Hepatocyte (in vitro differentiated cells): ENCODE data around the gene CCDC137.

Source experiments
- EZH2phosphoT487 ChIP-seq: fragments of 200-600 bp; sonication (generic); IDR thresholded peaks from one replicate; pipeline ENCODE4 v1.6.1; 2018; ENCODE audit warnings: antibody characterized with exemption, mild to moderate bottlenecking, low read depth, moderate library complexity; ENCODE audit not compliant: unreplicated experiment, severe bottlenecking
- TF ChIP-seq, protein P1 (sequence below): fragments of 200-600 bp; sonication (generic); IDR thresholded peaks from 2 replicates; pipeline ENCODE4 v1.5.1; 2016; ENCODE audit warnings: antibody characterized with exemption, mild to moderate bottlenecking; ENCODE audit not compliant: poor library complexity

DNA sequence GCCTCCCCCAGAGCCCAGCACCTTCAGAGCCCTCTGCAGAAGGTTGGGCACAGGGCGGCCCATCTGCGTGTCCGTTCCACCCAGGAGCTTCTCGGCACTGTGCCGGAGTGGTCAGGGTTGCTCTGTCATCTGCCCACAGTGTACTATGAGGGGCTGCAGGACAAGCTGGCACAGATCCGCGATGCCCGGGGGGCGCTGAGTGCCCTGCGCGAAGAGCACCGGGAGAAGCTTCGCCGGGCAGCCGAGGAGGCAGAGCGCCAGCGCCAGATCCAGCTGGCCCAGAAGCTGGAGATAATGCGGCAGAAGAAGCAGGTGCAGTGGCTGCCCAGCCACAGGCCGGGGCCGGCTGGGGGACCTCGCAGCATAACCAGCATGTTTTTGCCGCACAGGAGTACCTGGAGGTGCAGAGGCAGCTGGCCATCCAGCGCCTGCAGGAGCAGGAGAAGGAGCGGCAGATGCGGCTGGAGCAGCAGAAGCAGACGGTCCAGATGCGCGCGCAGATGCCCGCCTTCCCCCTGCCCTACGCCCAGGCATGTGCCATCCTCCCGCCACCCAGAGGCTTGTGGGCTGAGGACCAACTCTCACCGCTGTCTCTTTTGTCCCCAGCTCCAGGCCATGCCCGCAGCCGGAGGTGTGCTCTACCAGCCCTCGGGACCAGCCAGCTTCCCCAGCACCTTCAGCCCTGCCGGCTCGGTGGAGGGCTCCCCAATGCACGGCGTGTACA, 29.8 kb downstream of the CCDC137 start:
- TF ChIP-seq, protein P1, sequence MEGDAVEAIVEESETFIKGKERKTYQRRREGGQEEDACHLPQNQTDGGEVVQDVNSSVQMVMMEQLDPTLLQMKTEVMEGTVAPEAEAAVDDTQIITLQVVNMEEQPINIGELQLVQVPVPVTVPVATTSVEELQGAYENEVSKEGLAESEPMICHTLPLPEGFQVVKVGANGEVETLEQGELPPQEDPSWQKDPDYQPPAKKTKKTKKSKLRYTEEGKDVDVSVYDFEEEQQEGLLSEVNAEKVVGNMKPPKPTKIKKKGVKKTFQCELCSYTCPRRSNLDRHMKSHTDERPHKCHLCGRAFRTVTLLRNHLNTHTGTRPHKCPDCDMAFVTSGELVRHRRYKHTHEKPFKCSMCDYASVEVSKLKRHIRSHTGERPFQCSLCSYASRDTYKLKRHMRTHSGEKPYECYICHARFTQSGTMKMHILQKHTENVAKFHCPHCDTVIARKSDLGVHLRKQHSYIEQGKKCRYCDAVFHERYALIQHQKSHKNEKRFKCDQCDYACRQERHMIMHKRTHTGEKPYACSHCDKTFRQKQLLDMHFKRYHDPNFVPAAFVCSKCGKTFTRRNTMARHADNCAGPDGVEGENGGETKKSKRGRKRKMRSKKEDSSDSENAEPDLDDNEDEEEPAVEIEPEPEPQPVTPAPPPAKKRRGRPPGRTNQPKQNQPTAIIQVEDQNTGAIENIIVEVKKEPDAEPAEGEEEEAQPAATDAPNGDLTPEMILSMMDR = no peak
- TF ChIP-seq EZH2phosphoT487 = no peak
